ENCODE results near the gene ZNF800.

ZNF800 gene

GRCh38 chr7:127346575-127347256 lies 45.8 kb downstream of the ZNF800 start:
- no peak for DNase-seq

- no peak for DNase-seq
Observed at GRCh38 chr7:127342596-127342995, 49.9 kb downstream of the ZNF800 start.

- DNase-seq: no peak
Observed at GRCh38 chr7:127338122-127338521, 54.4 kb downstream of the ZNF800 start.

- no peak for DNase-seq
Observed at GRCh38 chr7:127337581-127337980, 54.9 kb downstream of the ZNF800 start.

DNA sequence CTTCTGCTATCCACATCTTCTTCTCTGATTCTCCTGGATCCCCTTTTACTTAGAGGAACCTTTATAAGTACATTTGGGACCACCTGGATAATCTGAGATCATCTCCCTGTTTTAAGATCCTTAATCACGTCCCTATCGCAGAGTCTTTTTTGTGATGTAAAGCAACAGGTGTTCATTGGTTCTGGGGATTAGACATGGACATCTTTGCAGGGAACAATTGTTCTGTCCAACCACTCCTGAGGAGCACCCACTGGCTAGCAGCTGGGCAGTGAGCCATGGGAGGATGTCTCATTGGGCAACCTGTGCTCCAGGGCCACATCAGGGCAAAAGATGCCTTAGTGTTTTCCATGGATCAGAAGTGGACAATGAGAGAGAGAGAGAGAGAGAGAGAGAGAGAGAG lies 56.0 kb downstream of the ZNF800 start:
- DNase-seq: no peak

DNA sequence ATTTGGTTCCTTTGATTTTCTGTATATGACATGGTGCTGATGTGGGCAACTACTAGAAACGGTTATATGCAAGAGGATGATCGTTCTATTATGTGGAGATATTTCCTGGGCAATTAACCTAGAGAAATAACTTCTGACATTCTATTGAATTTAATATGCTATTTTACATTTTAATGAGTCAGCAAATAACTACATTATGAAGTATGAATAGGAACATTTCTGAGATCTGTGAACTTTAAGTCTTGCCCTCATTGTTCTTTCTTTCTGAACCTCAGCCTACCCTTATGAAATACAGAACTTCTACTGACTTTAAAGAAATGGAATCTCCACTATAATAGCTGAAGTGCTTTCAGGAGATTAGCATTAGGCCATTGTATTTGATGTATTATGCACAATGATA lies 59.6 kb downstream of the ZNF800 start:
- DNase-seq: no peak

- DNase-seq: no peak
Observed at GRCh38 chr7:127330070-127330469, 62.4 kb downstream of the ZNF800 start.

DNA sequence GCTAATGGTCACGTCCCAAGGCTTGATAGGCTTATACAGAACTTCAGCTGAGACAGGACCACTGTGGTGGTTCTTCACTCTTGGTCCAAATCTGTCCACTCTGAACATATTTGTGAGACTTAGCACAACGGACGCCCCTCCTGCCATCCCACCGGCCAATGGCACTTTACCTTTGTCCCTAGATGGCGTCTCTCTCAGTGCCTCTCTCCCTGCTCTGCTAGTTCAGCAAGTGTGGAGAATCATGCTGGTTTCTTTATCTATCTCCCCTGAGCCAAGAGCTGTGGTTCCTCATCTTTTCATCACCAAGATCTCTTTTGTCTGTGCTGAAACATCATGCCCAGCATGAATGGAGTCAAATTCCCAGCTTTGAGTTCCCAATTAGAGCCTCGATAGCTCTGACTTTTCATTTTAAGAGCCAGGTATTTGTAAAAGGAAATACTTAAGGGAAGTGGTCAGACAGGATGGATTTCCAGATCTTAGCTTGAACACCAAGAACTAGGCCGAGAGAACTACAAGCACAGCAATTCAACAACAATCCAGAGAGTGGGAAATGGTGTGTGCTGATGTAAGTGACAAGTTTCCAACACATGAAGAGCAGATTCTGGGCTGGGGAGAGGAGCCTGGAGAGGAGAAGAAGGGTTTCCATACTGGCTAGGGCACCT lies 69.5 kb downstream of the ZNF800 start:
- DNase-seq: no peak

DNA sequence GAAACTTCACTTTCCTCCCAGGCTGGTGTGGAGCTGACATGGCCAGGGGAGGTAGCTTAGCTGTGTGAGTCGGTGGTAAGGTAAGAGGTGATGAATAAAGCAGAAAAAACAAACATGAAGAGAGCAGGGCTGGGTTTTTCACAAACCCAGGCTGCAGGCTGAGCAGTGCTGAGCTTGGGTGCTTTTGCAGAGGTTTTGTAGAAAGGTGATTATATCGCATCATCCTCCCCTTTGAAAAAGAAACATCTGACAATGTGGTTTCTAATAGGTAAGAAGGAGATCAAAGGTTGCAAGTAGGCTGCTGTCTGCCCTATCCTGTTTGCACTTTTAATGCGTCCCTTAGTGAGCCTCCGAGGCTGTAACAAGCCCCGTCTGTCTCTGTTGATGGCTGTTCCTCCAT lies 70.2 kb downstream of the ZNF800 start:
- DNase-seq: no peak

DNA sequence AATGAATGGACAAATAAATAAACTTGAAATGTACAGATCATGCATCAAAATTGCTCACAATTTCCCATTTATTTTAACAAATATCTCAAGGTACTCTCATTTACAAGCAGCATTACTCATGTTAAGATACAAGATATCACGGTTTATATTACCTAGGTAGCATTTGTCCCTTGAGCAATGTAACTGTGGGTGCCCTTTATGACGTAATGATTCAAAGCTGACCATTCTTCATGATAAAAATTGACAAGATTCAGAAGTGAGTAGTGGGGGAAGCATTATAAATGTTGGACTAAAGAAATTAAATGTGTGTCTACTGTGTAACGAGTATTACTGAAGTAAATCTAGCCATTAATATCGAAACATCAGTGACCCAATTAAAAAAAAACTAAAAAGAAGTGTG lies 71.5 kb downstream of the ZNF800 start:
- DNase-seq: no peak
